ENCODE measurements around the gene OTOF. TPM values are rescaled to one million over a fixed set of nuclear protein-coding genes. Genes with fewer than 3 reads are reported as not detected.

OTOF gene
- total RNA-seq = not detected

GRCh38 chr2:26477911-26478253, at the start of gene OTOF:
Gene OTOF, minus strand, starts transcription at chr2:26478124.
- no peak for DNase-seq

DNA sequence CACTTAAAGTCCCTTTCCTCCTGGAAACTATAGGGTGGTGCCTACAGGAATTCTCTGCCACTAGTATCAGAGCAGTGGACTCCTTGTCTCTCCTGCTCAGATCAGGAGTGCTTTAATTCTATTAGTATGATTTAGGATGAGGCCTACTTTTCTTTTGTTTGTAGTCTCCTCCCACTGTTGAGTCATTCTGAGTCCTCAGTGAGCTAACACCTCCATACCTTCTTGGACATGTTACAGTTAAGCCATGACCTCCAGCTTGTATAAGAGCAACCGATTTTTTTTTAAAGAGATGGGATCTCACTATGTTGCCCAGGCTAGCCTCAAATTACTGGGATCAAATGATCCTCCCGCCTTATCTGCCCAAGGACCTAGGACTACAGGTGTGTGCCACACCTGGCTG, 48.7 kb upstream of the OTOF start:
- no peak for DNase-seq

DNA sequence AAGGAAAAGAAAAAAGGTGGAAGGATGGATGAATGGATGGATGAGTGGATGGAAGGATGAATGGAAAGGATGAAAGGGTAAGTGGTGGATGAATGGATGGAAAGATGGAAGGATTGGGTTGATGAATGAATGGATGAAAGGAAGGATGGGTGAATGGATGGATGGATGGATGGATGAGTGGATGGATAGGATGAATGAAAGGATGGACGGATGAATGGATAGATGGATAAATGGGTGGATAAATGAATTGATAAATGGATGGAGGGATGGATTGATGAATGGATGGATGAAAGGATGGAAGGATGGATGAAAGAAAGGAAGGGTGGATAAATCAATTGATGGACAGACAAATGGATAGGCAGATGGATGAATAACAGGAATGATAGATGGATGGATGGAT, 48.2 kb upstream of the OTOF start:
- no peak for DNase-seq

DNA sequence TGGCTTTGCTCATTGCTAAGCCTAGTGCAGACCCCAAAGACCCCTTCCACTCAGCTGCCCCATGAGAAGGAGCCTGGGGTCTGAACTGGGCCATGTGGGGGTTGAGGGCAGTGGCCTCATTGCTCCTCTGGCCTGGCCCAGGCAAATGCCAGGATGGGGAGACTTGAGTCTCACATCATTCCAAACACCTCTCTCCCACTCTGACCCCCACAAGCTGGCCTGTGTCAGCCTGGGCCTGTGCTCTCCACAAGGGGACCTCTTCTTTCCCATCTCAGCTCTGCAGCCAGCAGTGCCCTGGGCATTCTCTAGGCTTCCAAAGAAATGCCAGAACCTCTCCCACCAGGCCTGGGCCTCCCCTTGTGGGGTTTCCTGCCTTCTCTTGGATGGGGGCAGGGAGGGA, 45.8 kb upstream of the OTOF start:
- no peak for DNase-seq

DNA sequence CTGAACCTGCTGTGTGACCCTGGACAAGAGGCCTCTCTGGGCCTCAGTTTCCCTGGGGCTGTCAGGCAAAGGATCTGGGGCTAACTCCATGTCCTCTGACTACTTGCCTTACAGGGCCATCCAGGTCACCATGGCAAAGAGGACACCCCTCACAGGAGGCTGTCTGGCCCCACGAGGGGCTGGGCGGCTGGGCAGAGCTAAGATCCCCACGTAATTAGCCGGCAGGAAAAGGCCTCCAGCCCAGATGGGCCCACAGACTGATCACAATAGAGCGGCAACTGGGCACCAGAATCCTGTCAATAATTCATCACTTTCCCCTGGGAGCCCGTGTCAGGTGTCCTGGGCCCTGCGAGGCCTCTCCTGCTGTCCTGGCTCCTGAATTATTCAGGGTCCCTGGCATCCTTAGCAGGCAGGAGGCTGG, 44.8 kb upstream of the OTOF start:
- no peak for DNase-seq

DNA sequence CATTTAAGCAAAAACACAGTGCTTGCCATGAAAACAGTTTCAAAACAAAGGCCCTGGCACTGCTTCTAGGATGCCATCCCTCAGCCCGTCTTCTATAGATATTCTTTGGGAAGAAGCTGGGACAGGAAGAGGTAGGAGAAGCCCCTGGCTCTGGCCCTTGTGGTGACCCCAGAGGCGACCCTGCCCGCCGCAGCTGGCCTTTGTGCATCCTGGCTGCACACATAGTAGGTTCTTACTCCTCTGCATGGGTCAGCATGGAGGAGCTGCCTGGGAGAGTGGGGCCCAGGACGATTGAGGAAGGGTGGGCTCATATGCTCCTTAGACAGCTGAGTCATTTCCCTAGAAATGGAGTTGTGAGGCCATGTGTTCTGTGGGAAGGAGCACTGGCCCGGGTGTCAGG, 44.4 kb upstream of the OTOF start:
- DNase-seq = no peak

DNA sequence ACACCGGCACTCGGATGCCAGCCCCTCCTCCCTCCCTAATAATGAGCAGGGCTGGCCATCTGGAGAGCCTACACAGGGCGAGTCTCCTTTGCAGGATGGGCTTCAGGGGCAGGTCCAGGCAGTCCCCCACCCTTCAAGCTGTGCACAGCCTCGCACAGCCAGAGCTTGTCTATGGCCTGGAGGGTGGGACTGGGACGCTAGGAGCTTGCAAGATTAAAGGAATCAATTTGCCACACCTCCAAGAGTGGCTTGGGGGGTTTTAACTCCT, 43.9 kb upstream of the OTOF start:
- DNase-seq = no peak

- DNase-seq = no peak
Measured at GRCh38 chr2:26521054-26521912, 43.4 kb upstream of the OTOF start.

- no peak for DNase-seq
Measured at GRCh38 chr2:26520148-26520449, 42.2 kb upstream of the OTOF start.

GRCh38 chr2:26519396-26520147, 41.6 kb upstream of the OTOF start:
- no peak for DNase-seq

- DNase-seq = no peak
Measured at GRCh38 chr2:26516781-26517180, 38.9 kb upstream of the OTOF start.

GRCh38 chr2:26516246-26516645, 38.3 kb upstream of the OTOF start:
- no peak for DNase-seq

GRCh38 chr2:26515771-26516170, 37.8 kb upstream of the OTOF start:
- DNase-seq = no peak

GRCh38 chr2:26514045-26514444, 36.1 kb upstream of the OTOF start:
- DNase-seq = no peak

DNA sequence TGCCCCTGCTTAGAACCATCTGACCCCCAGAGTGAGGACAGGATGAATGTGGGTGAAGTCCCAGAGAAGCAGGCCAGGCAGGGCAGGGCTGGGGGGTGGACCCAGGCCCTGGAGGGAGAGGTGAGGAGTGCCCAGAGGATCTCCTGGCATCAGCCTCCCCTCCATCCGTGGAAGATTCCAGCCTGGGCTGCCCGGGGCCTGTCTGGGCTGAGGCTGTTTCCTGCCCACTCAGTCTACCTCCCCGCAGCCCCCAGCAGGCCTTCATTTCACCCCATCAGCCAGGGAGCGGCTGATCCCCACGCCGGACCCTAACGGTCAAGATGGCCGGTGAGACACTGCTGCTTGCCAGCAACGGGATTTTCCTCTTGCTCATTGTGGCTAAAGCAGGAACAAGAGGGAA, 35.3 kb upstream of the OTOF start:
- no peak for DNase-seq

DNA sequence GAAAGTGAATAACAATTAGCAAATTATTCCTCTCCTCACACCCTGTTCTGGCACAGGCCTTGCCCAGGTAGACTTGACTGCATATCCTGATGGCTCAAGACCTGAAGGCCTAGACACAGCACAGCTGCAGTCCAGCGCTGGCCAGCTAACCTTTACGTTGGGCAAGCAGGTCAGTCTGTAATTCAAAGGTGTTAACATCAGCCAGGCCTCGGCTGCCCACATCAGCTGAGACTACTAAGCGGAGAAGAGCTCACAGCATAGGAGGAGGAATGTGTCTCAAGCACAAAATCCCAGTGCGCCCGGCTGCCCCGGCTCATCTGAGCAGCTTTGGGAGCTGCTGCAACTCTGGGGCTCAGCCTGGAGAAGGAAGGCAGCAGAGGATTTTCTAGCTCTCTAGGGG, 33.5 kb upstream of the OTOF start:
- no peak for DNase-seq

DNA sequence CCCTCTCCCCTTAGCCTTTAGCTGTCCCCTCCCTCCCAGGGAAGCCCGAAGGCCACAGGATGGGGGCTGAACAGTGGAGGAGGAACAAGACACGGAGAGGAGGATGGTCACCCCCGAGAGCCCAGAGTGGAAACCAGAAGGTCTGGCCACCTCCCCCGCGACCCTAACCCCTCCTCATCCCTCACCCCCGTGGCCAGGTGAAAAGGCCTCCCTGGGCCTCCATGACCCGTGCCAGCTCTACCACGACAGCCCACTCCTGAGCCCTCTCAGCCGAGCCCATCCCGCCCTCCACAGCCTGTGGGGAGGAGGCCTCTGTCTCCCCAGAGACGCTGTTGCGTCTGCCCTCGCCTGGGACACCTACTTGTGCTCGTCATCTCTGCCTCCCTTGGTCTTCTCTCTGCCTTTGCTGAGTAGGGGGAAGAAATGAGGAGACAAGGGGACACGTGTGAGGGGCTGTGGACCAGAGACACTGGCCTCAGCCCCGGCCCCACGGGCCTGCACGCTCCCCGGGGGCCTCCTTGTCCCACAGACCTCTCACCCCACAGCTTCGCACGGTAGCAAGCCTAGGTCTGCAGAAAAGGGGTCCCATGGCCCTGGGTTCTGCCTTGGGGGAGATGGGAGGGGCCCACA, 32.5 kb upstream of the OTOF start:
- no peak for DNase-seq

GRCh38 chr2:26509141-26509540, 31.2 kb upstream of the OTOF start:
- no peak for DNase-seq

- no peak for DNase-seq
Measured at GRCh38 chr2:26507932-26508331, 30.0 kb upstream of the OTOF start.

DNA sequence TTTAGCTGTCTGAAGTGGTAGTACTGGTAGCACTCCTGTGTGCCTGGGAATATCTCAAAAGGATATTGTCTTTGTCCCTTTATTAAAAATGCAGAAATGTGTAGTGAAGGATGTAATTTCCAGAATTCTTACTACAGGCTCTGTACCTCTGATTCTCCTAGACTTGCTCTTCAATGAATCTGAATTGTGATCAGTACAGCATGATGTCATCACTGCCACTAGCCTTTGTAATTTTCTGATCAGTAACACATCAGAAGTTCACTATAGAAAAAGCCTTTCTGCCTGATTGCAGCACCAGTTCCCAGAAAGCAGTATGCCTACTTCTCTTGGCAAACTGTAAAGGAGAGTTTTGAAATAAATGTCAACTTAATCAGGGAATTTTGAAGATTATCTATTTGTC, 29.2 kb upstream of the OTOF start:
- DNase-seq = no peak

GRCh38 chr2:26506279-26506678, 28.4 kb upstream of the OTOF start:
- no peak for DNase-seq

DNA sequence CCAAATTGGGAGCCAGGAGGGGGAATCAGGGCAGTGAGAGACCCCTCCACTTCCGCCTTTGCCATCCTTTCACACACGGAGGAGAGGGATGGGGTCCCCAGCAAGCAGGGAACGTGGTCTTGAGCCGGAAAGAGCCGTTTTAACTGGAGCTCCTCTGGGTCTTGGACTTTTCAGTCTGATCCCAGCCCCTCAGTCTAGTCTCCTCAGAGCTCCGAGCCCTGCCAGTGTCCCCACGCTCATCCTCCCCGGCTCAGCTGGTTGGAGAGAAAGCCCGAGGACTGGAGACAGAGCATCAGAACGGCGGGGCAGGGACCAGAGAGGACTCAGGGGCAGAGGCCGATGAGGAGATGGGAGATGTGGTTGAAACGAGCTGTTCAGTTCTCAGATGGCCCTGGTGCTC, 26.1 kb upstream of the OTOF start:
- DNase-seq = no peak

DNA sequence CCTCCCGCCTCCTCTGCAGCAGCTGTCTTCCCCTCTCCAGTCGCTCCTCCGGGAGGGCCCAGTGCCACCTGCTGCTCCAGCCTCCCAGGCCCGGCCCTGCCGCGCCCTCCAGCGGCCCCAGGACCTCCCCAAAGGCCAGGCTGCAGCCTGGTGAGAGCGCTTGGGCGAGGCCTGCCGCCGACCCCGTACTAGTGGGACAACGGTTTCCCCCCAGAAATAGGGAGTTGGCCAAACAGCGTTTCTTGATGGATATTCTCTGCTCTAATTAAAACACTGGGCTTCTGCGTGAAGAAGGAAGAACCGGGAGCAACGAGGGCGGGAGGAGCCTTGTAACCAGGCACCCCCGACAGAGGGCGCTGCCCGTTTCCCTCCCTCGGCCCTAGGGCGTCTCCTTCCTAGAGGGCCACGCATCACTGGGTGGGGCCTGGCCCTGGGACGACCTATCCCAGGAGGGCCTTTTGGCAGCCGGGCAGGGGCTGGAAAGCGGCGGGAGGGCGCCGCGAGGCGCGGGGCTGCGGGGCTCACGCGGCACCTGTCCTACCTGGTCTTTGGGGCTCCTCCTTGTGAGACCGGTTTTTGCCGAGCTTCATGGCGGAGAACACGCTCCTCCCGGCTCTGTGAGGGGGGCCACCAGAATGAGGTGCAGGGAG, 25.4 kb upstream of the OTOF start:
- DNase-seq = peak; percentile 62

DNA sequence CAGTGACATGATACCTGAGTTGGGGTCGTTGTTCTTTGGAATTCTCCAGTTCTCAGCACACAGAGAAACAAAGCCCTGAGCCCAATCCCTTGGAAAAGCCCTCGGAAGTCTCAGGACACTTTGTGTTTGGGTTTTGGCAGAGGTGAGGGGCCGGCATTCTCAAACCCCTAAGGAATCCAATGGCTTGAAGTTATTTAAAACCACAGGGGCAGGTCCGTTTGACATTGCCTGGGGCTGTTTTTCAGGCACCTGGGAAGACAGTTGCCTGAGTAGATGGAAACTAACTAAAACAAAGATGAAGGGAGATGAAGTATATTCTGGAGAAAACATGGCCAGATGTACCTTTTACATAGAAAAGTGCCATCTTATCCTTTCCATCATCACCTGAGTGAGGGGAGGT, 22.5 kb upstream of the OTOF start:
- no peak for DNase-seq
